ENCODE results near the gene CLCN6. TPM values are rescaled to one million over a fixed set of nuclear protein-coding genes. Genes with fewer than 3 reads are reported as not detected.

Gene CLCN6
- total and polyA plus RNA-seq, 10 of the 15 experiments (the other 5 are each of a cell fraction or from before 2014, with no cell fraction given) = 2.2 to 20.9 (median 10.2) TPM

- SMC1A ChIA-PET (ENCODE audit: uncharacterized antibody, unreplicated experiment) = no interaction called here
- Histone ChIP-seq H3K27me3 (replicated peaks in 1 of 2; ENCODE audit: control insufficient read depth in 2 of 2, insufficient read depth in 2 of 2, low read length in 1 of 2) (no peaks in the 10 kb centered on the region), H2AFZ (ENCODE audit: control insufficient read depth, low read depth, low read length) (no peak overlapping the region), H3K4me3 (no peak overlapping the region), H3K4me2 (ENCODE audit: control insufficient read depth, insufficient read depth) (no peak overlapping the region), H3K4me1 (ENCODE audit: control insufficient read depth, insufficient read depth, low read length) (peaks cover 4% of the 10 kb centered on the region; the same call in 1 of the 2 replicates), H3K9ac (ENCODE audit: control insufficient read depth, insufficient read depth, low read length) (no peak overlapping the region), H4K20me1 (ENCODE audit: control insufficient read depth, insufficient read depth) (no peaks in the 10 kb centered on the region), H3K36me3 (ENCODE audit: control insufficient read depth in 2 of 2, insufficient read depth in 2 of 2, low read length in 1 of 2) (no peaks in the 10 kb centered on the region), H3K79me2 (ENCODE audit: control insufficient read depth, insufficient read depth, low read length) (no peaks in the 10 kb centered on the region), H3K27ac (ENCODE audit: control insufficient read depth, insufficient read depth) (no peak overlapping the region), H3K9me3 (replicated peaks; ENCODE audit: control insufficient read depth, insufficient read depth, low read length) (no peaks in the 10 kb centered on the region)
- RAD21 ChIA-PET (ENCODE audit: unreplicated experiment) = no interaction called here
- CTCF ChIA-PET = interaction anchor here (0.6 to 0.9 kb wide), 2 partner anchors 20 to 65 kb away, joined by 3 read pairs; no protein-coding TSS in a partner anchor
- WGBS (ENCODE audit: insufficient coverage, insufficient replicate concordance, low lambda C conversion rate, missing lambda C conversion rate) = 36% methylated on average over 13 of the region's 13 CpGs
- intact Hi-C loops (cut with micrococcal nuclease; ENCODE audit: unreplicated experiment) (no loop called here), in situ Hi-C loops (cut with MboI) (no loop called here)
- no TSS peak for BruUV-seq (replicated peaks)
- DNase-seq (ENCODE audit: low read depth, low spot score) (no peak), FAIRE-seq (no peak), ATAC-seq (no peak)
- POLR2A ChIA-PET = interaction anchor here (0.6 kb wide), 1 partner anchor 149 kb away, joined by 3 read pairs; no protein-coding TSS in a partner anchor
- no peak for TF ChIP-seq WRNIP1 (IDR thresholded peaks at IDR 0.05; ENCODE audit: borderline replicate concordance, low read depth, low read length)
- no peak for TF ChIP-seq KDM1A (IDR thresholded peaks at IDR 0.05; ENCODE audit: borderline replicate concordance)
- TF ChIP-seq YBX1 (IDR thresholded peaks at IDR 0.05) = no peak
- no peak for TF ChIP-seq ESRRA (IDR thresholded peaks at IDR 0.05; ENCODE audit: low read length)
- TF ChIP-seq POU2F2 (IDR thresholded peaks at IDR 0.05; ENCODE audit: borderline replicate concordance, low read depth, low read length) = no peak
- TF ChIP-seq GABPA (IDR thresholded peaks at IDR 0.05; ENCODE audit: low read depth) = no peak
Observed at GRCh38 chr1:11779715-11780379, 26.1 kb upstream of the CLCN6 start.

DNA sequence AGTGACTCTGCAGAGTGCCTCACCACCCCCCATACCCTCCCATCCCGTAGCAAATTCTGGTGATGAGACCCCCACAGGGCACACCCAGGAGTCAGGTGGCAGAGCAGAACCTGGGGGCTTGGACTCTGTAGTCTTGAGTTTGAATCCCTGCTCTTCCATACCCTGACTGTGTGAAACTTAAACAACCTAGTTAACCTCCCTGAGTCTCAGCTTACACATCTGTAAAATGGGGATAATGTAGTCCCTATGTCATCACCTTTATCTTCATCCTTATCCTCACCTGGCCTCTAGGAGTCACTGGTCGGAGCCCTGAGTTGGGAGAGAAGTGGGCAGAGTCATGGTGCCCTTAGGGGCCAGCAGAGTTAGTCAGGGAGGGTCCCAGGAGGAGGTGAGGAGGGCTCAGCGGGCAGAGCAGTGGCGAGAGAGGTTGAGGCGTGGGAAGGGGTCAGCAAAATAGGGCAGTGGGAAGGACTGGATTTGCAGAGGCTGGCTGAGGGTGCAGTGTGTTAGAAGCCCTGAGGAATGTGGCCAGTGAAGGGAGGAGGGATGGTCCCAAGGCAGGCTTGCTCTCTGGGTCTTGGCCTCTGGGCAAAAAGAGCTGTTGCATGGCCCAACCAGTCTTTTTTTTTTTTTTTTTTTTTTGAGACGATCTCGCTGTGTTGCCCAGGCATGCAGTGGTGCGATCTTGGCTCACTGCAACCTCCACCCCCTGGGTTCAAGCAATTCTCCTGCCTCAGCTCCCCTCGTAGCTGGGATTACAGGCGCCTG lies 25.4 kb upstream of the CLCN6 start:
- peaks cover 4% of the 10 kb centered on the region; the same call in 1 of the 2 replicates for H3K4me1 ChIP-seq (ENCODE audit: control insufficient read depth, insufficient read depth, low read length)
- no peaks in the 10 kb centered on the region for H3K9me3 ChIP-seq (replicated peaks; ENCODE audit: control insufficient read depth, insufficient read depth, low read length)
- WGBS (ENCODE audit: insufficient coverage, insufficient replicate concordance, low lambda C conversion rate, missing lambda C conversion rate) = 51% methylated on average over 8 of the region's 10 CpGs
- H3K79me2 ChIP-seq (ENCODE audit: control insufficient read depth, insufficient read depth, low read length) = no peaks in the 10 kb centered on the region
- SMC1A ChIA-PET (ENCODE audit: uncharacterized antibody, unreplicated experiment) = no interaction called here
- CTCF ChIA-PET = interaction anchor here (0.9 kb wide), 1 partner anchor 65 kb away, joined by 3 read pairs; no protein-coding TSS in a partner anchor
- intact Hi-C loops (cut with micrococcal nuclease; ENCODE audit: unreplicated experiment) = no loop called here
- no peak overlapping the region for H3K4me3 ChIP-seq
- FAIRE-seq (no peak), DNase-seq (ENCODE audit: low read depth, low spot score) (no peak), ATAC-seq (no peak)
- H4K20me1 ChIP-seq (ENCODE audit: control insufficient read depth, insufficient read depth) = no peaks in the 10 kb centered on the region
- no peak overlapping the region for H2AFZ ChIP-seq (ENCODE audit: control insufficient read depth, low read depth, low read length)
- no peak overlapping the region for H3K4me2 ChIP-seq (ENCODE audit: control insufficient read depth, insufficient read depth)
- H3K27ac ChIP-seq (ENCODE audit: control insufficient read depth, insufficient read depth) = no peak overlapping the region
- H3K27me3 ChIP-seq (replicated peaks in 1 of 2; ENCODE audit: control insufficient read depth in 2 of 2, insufficient read depth in 2 of 2, low read length in 1 of 2) = no peaks in the 10 kb centered on the region
- no peaks in the 10 kb centered on the region for H3K36me3 ChIP-seq (ENCODE audit: control insufficient read depth in 2 of 2, insufficient read depth in 2 of 2, low read length in 1 of 2)
- POLR2A ChIA-PET = interaction anchor here (0.6 kb wide), 1 partner anchor 22 kb away, joined by 3 read pairs; no protein-coding TSS in a partner anchor
- RAD21 ChIA-PET (ENCODE audit: unreplicated experiment) = no interaction called here
- no TSS peak for BruUV-seq (replicated peaks)
- in situ Hi-C loops (cut with MboI) = no loop called here
- no peak overlapping the region for H3K9ac ChIP-seq (ENCODE audit: control insufficient read depth, insufficient read depth, low read length)
- TF ChIP-seq IKZF2 (IDR thresholded peaks at IDR 0.05) (no peak), MXI1 (IDR thresholded peaks at IDR 0.05; ENCODE audit: low read depth, low read length) (no peak), RB1 (IDR thresholded peaks at IDR 0.05; ENCODE audit: borderline replicate concordance) (no peak), MYC (IDR thresholded peaks at IDR 0.05; ENCODE audit: insufficient read depth, insufficient read length, insufficient replicate concordance, low read length, severe bottlenecking) (no peak), POLR2A (IDR thresholded peaks at IDR 0.05; ENCODE audit: low read depth, low read length) (no peak), TARDBP (IDR thresholded peaks at IDR 0.05; ENCODE audit: borderline replicate concordance) (no peak), PRDM15 (CRISPR knock-in tag; IDR thresholded peaks at IDR 0.05) (no peak), BMI1 (IDR thresholded peaks at IDR 0.05; ENCODE audit: borderline replicate concordance) (no peak)
